Measurements from ENCODE around the gene ZNF609.

- TF ChIP-seq POLR2AphosphoS5 (IDR thresholded peaks at IDR 0.05; ENCODE audit: borderline replicate concordance, low read depth, low read length) = no peak
- TF ChIP-seq EZH2 (IDR thresholded peaks at IDR 0.05) = no peak
Measured at GRCh38 chr15:64571857-64572291, 111.5 kb downstream of the ZNF609 start.

All from SK-N-MC (cell line).